Measurements from ENCODE around the gene ANAPC16.
A peak's percentile ranks its signal among the peaks of the same experiment; 100 is the strongest.

ANAPC16 gene

GRCh38 chr10:72254813-72255568, 39.2 kb downstream of the ANAPC16 start:
- DNase-seq (ENCODE audit: low spot score), result peak; percentile 47

GRCh38 chr10:72255977-72256729, 40.3 kb downstream of the ANAPC16 start:
- TF ChIP-seq CTCF (IDR thresholded peaks at IDR 0.05; ENCODE audit: extremely low read depth, missing control alignments), result no peak
- no peak for DNase-seq (ENCODE audit: low spot score)

More at GRCh38 chr10:72254813-72255568, 39.2 kb downstream of the ANAPC16 start:
- no peak for TF ChIP-seq CTCF (IDR thresholded peaks at IDR 0.05; ENCODE audit: extremely low read depth, missing control alignments)

GRCh38 chr10:72257051-72257892, 41.5 kb downstream of the ANAPC16 start:
- peak; percentile 62 for DNase-seq (ENCODE audit: low spot score)

GRCh38 chr10:72258617-72259016, 42.8 kb downstream of the ANAPC16 start:
- DNase-seq (ENCODE audit: low spot score), result no peak
- TF ChIP-seq CTCF (IDR thresholded peaks at IDR 0.05; ENCODE audit: extremely low read depth, missing control alignments), result no peak

More at GRCh38 chr10:72257051-72257892, 41.5 kb downstream of the ANAPC16 start:
- TF ChIP-seq CTCF (IDR thresholded peaks at IDR 0.05; ENCODE audit: extremely low read depth, missing control alignments), result no peak

- peak; percentile 47 for DNase-seq (ENCODE audit: low spot score)
- TF ChIP-seq CTCF (IDR thresholded peaks at IDR 0.05; ENCODE audit: extremely low read depth, missing control alignments), result no peak
Measured at GRCh38 chr10:72259491-72260238, 43.9 kb downstream of the ANAPC16 start.

GRCh38 chr10:72260239-72260975, 44.6 kb downstream of the ANAPC16 start:
- no peak for TF ChIP-seq CTCF (IDR thresholded peaks at IDR 0.05; ENCODE audit: extremely low read depth, missing control alignments)
- peak; percentile 86 for DNase-seq (ENCODE audit: low spot score)

Data from GM20000 (cell line).